NCI-H2107 (cell line): Measurements from ENCODE around the gene TMCO6.

ENCODE experiments used
- DNase-seq: peaks from one replicate; lab custom pipeline; 2025; lab: John Stamatoyannopoulos, UW

Gene TMCO6

DNA sequence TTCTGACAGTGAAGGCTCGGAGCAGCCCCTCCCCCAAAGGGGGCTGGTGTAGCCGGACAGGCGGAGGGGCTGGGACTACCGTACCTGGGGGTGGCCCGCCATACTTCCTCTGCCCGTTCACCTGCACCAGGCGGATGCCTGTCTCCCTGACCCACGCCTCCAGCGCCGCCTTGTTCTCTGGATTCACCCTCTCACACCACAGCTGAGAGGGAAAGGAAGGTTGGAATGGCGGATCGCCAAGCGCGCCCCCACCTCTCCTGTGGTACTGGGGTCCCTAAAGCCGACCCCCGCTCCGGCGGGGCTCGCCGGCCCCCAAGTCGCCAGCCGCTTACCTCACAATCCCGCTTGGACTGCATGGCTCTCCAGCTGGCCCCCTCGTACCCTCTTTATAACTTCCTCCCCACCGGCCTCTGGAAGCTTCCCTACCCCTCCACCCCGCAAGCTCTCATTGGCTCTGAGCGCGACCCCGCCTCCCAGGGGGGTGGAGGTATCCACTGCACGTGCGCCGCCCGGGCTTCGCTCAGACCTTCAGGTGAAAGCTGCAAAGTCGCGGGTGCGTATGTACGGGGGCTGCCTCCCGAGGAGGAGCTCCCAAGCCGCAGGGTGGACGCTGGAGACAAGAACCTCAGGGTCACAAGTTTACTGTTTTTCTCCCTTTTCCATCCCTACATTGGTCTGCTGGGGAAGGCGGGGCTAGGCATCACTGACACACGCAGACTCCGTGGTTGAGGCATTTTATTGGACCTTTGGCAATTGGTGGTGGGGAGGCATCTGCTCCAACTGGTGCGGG lies 34.1 kb downstream of the TMCO6 start, which contains the start of gene DND1:
Gene DND1 (minus strand): TSS at position 390 of the 790 bp plus-strand sequence. CDS start 34 bp downstream, at position 356.
- DNase-seq, result no peak

DNA sequence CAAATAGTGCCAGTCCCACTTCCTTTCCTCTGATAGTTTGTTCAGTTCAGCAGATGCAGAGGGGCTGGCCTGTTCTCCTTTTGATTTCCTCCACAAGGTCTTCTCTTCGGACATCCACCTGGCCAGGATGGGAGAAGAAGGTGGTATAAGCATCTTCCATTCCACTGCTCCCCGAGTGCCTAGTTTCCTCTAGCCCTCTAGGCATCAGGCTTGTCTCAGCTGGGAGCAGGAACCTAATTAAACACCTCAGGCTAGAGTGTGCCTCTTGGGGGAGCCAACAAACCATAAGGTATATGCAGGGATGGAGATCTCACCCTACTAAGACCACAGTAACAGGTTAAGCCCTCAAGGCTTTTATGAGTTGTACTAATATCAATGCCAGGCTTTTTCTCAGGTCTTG lies 35.0 kb downstream of the TMCO6 start:
- no peak for DNase-seq

DNA sequence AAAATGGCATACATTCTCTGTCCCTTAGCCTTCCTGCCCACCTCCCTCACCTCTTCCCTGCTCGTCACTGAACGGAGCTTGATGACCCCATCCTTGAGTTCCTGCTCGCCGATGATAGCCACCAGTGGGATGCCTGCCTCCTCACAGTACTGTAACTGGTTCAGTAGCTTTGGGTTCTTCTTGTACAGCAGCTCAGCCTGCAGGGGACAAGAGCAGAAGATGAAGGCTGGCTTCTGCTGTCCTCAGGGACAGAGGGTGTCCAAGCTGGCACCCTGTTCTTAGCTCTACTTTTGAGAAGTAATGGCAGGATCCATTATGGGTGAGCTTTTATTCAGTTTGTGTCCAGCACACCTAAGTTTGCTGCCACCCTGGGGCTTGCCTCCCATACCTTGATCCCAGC lies 35.4 kb downstream of the TMCO6 start:
- DNase-seq, result no peak

DNA sequence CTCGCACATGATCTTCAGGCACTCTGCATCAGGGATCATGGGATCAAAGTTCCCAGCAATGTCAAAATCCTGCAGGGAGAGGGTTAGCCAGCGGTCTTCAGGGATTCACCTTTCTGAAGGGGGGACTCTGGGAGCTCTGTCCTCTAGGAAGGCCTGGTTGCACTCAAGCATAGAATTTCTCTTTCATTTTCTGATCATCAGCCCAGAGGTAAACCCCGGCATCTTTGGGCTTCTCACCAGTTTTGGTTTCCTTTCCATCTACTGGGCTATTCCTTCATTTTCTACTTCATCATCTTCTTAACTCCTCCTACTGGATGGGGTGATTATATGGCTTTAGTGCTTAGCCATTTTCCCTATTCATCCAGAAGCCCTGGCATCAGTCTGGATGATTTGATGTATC lies 38.7 kb downstream of the TMCO6 start:
- no peak for DNase-seq

DNA sequence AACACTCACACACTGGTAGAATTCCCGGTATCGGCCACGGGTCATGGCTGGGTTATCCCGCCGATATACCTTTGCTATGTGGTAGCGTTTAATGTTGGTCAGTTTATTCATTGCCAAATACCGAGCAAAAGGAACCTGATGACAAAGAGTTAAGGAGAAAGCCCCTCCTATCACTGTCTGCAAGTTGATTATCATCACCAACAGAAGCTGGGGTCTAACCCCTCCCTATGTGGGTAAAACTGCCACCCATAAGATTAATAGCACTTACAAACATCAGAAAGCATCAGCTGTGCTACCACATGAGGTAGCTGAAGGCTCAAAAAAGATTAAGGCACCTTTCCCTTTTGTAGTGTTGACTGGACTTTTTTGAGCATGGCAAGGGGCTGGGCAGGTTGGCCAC lies 39.7 kb downstream of the TMCO6 start:
- no peak for DNase-seq

- DNase-seq, result no peak
These were observed 51.2 kb downstream of the TMCO6 start for GRCh38 chr5:140690376-140690932.

DNA sequence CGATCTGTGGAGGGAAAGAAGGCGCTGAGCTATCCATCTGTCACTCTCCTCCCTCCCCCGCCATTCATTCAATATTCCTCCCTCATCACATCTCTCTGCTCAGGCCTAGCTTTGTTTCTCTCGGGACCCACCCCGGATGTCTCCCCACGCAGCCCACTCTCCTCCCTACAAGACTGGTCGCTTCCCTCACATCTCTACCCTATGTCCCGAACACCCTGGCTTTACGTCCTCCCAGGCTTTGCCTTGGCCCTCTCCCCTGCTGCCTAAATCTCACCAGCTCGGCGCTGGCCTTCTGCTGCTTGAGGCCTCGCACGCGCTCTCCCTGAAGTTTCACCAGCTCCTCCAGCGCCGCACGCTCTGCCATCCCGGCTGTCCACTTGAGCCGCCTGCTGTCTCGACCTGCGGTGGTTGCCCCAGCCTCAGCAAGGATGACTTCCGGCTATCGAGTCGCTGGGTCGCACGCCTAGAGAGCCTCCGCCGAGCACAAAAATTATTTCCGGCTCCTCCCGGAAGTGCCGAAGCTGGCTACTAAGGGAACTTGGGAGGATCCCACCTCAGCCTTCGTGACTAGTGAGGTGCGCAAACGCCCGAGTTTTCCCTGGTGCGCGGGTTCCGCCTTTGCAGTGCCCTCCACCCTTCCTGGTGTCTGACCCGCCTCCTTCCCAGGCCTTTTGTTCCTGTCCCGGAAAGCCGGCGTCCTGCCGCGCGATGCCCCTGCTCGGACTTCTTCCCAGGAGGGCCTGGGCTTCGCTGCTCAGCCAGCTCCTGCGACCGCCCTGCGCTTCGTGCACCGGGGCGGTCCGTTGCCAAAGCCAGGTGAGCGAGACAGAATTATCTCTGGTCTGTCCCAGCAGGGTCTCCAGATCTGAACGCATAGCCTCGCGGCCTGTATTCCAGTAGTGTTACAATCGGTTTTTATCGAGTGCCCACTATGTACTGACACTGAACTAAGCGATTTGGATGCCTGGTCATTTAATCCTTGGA lies 52.0 kb downstream of the TMCO6 start, which contains the start of the genes HARS1 and HARS2:
Gene HARS1 (minus strand): TSS at position 430 of the 984 bp plus-strand sequence. CDS start 66 bp downstream, at position 364.
Gene HARS2 (plus strand): TSS at position 515 of the 984 bp plus-strand sequence. CDS start 194 bp downstream, at position 709.
- DNase-seq, result peak; percentile 79

- no peak for DNase-seq
These were observed 55.0 kb downstream of the TMCO6 start for GRCh38 chr5:140694276-140694675.
